ENCODE results near the gene TNFRSF6B.

The TNFRSF6B gene

GRCh38 chr20:63737945-63738686, 41.7 kb downstream of the TNFRSF6B start:
- H3K9me3 ChIP-seq (ENCODE audit: insufficient read depth, low read depth, low read length): no peaks in the 10 kb centered on the region
- WGBS: 56% methylated on average over 43 of the region's 43 CpGs
- peaks cover 13% of the 10 kb centered on the region for H3K27me3 ChIP-seq (ENCODE audit: insufficient read depth, low read length)
- peaks cover 36% of the 10 kb centered on the region for H3K36me3 ChIP-seq (ENCODE audit: insufficient read depth, low read length)
- H3K27ac ChIP-seq (ENCODE audit: low read depth, low read length): no peak overlapping the region; the same call in 1 of the 2 replicates
- peaks cover 18% of the 10 kb centered on the region for H3K4me1 ChIP-seq (ENCODE audit: insufficient read depth, low read length)
- H3K9ac ChIP-seq (ENCODE audit: low read depth, low read length): no peak overlapping the region
- peak overlapping the region; percentile 55 for H3K4me3 ChIP-seq (ENCODE audit: low read length)

DNA sequence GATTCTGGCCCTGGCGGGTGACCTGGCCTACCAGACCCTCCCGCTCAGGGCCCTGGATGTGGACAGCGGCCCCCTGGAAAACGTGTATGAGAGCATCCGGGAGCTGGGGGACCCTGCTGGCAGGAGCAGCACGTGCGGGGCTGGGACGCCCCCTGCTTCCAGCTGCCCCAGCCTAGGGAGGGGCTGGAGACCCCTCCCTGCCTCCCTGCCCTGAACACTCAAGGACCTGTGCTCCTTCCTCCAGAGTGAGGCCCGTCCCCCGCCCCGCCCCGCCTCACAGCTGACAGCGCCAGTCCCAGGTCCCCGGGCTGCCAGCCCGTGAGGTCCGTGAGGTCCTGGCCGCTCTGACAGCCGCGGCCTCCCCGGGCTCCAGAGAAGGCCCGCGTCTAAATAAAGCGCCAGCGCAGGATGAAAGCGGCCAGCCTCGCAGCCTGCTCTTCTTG, 42.3 kb downstream of the TNFRSF6B start:
- no peak overlapping the region; the same call in 1 of the 2 replicates for H3K27ac ChIP-seq (ENCODE audit: low read depth, low read length)
- peaks cover 18% of the 10 kb centered on the region for H3K4me1 ChIP-seq (ENCODE audit: insufficient read depth, low read length)
- 15% methylated on average over 26 of the region's 26 CpGs for WGBS
- no peak overlapping the region for H3K9ac ChIP-seq (ENCODE audit: low read depth, low read length)
- peaks cover 13% of the 10 kb centered on the region for H3K27me3 ChIP-seq (ENCODE audit: insufficient read depth, low read length)
- peaks cover 36% of the 10 kb centered on the region for H3K36me3 ChIP-seq (ENCODE audit: insufficient read depth, low read length)
- peak overlapping the region; percentile 55 for H3K4me3 ChIP-seq (ENCODE audit: low read length)
- no peaks in the 10 kb centered on the region for H3K9me3 ChIP-seq (ENCODE audit: insufficient read depth, low read depth, low read length)

DNA sequence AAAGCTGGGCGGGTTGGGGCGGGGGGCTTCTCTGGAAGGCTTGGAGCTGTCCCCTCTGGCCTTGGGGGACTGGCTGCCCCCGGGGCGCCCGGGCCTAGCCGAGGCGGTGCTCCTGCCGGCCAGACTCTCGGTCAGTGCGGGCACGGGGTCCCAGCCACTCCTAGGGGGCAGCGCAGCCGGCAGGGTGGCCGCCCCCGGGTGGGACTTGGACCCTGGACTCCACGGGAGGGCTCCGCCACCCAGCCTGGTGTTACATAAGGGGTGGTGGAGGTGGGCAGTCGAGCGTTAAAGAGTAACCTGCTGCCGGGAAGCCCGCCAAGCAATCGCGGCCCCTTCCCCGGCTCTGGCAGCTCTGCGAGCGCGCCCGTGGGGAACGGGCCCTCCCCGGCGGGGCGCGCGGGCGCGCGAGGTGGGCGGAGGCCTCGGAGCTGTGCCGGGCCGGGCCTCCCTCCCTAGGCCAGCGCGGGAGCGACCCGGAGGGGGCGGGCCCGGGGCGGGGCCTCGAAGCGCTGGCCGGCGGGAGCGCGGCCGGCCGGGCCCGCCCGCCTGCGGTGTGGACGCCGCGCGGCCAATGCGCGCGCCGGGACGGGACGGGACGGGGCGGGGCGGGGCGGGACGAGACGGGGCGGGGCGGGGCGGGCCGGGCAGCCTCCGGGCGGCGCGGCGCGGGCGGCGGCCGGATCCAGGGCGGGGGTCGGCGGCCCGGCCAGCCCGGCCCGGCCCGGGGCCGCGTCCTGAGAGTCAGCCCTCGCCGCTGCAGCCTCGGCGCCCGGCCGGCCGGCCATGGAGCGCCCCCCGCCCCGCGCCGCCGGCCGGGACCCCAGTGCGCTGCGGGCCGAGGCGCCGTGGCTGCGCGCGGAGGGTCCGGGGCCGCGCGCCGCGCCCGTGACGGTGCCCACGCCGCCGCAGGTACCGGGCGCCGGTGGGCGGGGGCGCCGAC, 42.9 kb downstream of the TNFRSF6B start, which contains the start of gene SLC2A4RG:
TSS of gene SLC2A4RG (plus strand) at position 647 of the 940 bp plus-strand sequence. CDS start at position 784, 137 bp downstream.
- Histone ChIP-seq H3K9ac (ENCODE audit: low read depth, low read length) (peak within 1 kb of the TSS; percentile 82), H3K27ac (ENCODE audit: low read depth, low read length) (peak within 1 kb of the TSS; percentile 81), H3K4me3 (ENCODE audit: low read length) (peak within 1 kb of the TSS; percentile 87), H3K27me3 (ENCODE audit: insufficient read depth, low read length) (peaks cover 13% of the 10 kb centered on the region), H3K4me1 (ENCODE audit: insufficient read depth, low read length) (peaks cover 18% of the 10 kb centered on the region), H3K9me3 (ENCODE audit: insufficient read depth, low read depth, low read length) (no peaks in the 10 kb centered on the region), H3K36me3 (ENCODE audit: insufficient read depth, low read length) (peaks cover 39% of the 10 kb centered on the region)
- 1% methylated on average over 136 of the region's 136 CpGs for WGBS

DNA sequence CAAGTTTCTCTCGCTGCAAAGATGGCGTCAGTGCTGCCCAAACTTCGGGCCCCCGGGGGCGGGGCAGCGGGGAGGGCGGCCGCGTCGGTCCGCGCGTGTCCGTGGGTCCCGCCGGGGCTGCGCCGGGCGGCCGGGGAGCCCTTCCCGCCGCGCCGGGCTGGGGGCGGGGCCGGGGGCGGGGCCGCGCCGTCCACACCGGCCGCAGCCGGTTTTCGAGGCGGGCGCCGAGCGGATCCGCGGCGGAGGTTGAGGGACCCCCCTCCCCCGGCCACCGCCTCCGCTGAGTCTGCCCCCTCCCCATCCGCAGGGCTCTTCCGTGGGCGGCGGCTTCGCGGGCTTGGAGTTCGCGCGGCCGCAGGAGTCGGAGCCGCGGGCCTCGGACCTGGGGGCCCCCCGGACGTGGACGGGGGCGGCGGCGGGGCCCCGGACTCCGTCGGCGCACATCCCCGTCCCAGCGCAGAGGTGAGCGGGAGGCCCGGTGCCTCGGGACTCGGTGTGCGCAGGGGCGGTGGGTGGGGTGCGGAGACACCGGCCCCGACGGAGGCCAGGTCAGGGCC, 43.7 kb downstream of the TNFRSF6B start:
- Histone ChIP-seq H3K4me3 (ENCODE audit: low read length) (peak overlapping the region; percentile 87), H3K9ac (ENCODE audit: low read depth, low read length) (peak overlapping the region; percentile 82), H3K27ac (ENCODE audit: low read depth, low read length) (peak overlapping the region; percentile 81), H3K36me3 (ENCODE audit: insufficient read depth, low read length) (peaks cover 32% of the 10 kb centered on the region), H3K27me3 (ENCODE audit: insufficient read depth, low read length) (peaks cover 13% of the 10 kb centered on the region), H3K4me1 (ENCODE audit: insufficient read depth, low read length) (peaks cover 18% of the 10 kb centered on the region), H3K9me3 (ENCODE audit: insufficient read depth, low read depth, low read length) (no peaks in the 10 kb centered on the region)
- 1% methylated on average over 80 of the region's 80 CpGs for WGBS

GRCh38 chr20:63740627-63741353, 44.3 kb downstream of the TNFRSF6B start:
- Histone ChIP-seq H3K36me3 (ENCODE audit: insufficient read depth, low read length) (peaks cover 26% of the 10 kb centered on the region), H3K27me3 (ENCODE audit: insufficient read depth, low read length) (peaks cover 13% of the 10 kb centered on the region), H3K4me1 (ENCODE audit: insufficient read depth, low read length) (peaks cover 18% of the 10 kb centered on the region), H3K9me3 (ENCODE audit: insufficient read depth, low read depth, low read length) (no peaks in the 10 kb centered on the region), H3K27ac (ENCODE audit: low read depth, low read length) (peak overlapping the region; percentile 81), H3K4me3 (ENCODE audit: low read length) (peak overlapping the region; percentile 87), H3K9ac (ENCODE audit: low read depth, low read length) (peak overlapping the region; percentile 82)
- 4% methylated on average over 29 of the region's 29 CpGs for WGBS

DNA sequence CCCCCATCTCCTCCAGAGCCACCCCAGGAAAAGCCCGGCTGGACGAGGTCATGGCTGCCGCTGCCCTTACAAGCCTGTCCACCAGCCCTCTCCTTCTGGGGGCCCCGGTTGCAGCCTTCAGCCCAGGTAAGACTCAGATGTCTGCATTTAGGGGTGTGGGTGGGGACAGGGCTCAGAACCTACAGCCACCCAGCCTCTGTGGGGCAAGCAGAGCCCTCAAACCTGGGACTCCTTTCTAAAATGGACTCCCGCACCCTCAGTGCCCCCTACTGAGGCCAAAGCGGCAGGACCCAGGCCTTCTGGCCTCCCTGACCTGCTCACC, 44.9 kb downstream of the TNFRSF6B start:
- Histone ChIP-seq H3K9ac (ENCODE audit: low read depth, low read length) (peak overlapping the region; percentile 82; the same call in 1 of the 2 replicates), H3K9me3 (ENCODE audit: insufficient read depth, low read depth, low read length) (no peaks in the 10 kb centered on the region), H3K4me3 (ENCODE audit: low read length) (peak overlapping the region; percentile 87), H3K27me3 (ENCODE audit: insufficient read depth, low read length) (peaks cover 13% of the 10 kb centered on the region), H3K4me1 (ENCODE audit: insufficient read depth, low read length) (peaks cover 18% of the 10 kb centered on the region), H3K27ac (ENCODE audit: low read depth, low read length) (peak overlapping the region; percentile 81), H3K36me3 (ENCODE audit: insufficient read depth, low read length) (peaks cover 24% of the 10 kb centered on the region)
- 42% methylated on average over 6 of the region's 6 CpGs for WGBS

- H3K27me3 ChIP-seq (ENCODE audit: insufficient read depth, low read length): peaks cover 12% of the 10 kb centered on the region
- peaks cover 17% of the 10 kb centered on the region for H3K4me1 ChIP-seq (ENCODE audit: insufficient read depth, low read length)
- H3K9ac ChIP-seq (ENCODE audit: low read depth, low read length): no peak overlapping the region
- peak overlapping the region; percentile 87; the same call in 1 of the 2 replicates for H3K4me3 ChIP-seq (ENCODE audit: low read length)
- 93% methylated on average over 30 of the region's 30 CpGs for WGBS
- H3K27ac ChIP-seq (ENCODE audit: low read depth, low read length): peak overlapping the region; percentile 81; the same call in 1 of the 2 replicates
- H3K36me3 ChIP-seq (ENCODE audit: insufficient read depth, low read length): peaks cover 21% of the 10 kb centered on the region
- H3K9me3 ChIP-seq (ENCODE audit: insufficient read depth, low read depth, low read length): no peaks in the 10 kb centered on the region
These were observed 45.4 kb downstream of the TNFRSF6B start for GRCh38 chr20:63741676-63742380.

- H3K27ac ChIP-seq (ENCODE audit: low read depth, low read length): no peak overlapping the region
- H3K9me3 ChIP-seq (ENCODE audit: insufficient read depth, low read depth, low read length): no peaks in the 10 kb centered on the region
- H3K9ac ChIP-seq (ENCODE audit: low read depth, low read length): no peak overlapping the region
- peaks cover 21% of the 10 kb centered on the region for H3K36me3 ChIP-seq (ENCODE audit: insufficient read depth, low read length)
- 92% methylated on average over 37 of the region's 37 CpGs for WGBS
- peaks cover 13% of the 10 kb centered on the region for H3K4me1 ChIP-seq (ENCODE audit: insufficient read depth, low read length)
- no peak overlapping the region for H3K4me3 ChIP-seq (ENCODE audit: low read length)
- H3K27me3 ChIP-seq (ENCODE audit: insufficient read depth, low read length): peaks cover 8% of the 10 kb centered on the region
These were observed 46.1 kb downstream of the TNFRSF6B start for GRCh38 chr20:63742381-63743024.

GRCh38 chr20:63743210-63743970, 46.9 kb downstream of the TNFRSF6B start:
- Histone ChIP-seq H3K9ac (ENCODE audit: low read depth, low read length) (no peak overlapping the region), H3K36me3 (ENCODE audit: insufficient read depth, low read length) (peaks cover 21% of the 10 kb centered on the region), H3K4me1 (ENCODE audit: insufficient read depth, low read length) (peaks cover 10% of the 10 kb centered on the region), H3K27ac (ENCODE audit: low read depth, low read length) (no peak overlapping the region), H3K27me3 (ENCODE audit: insufficient read depth, low read length) (peaks cover 3% of the 10 kb centered on the region; the same call in 1 of the 2 replicates), H3K4me3 (ENCODE audit: low read length) (no peak overlapping the region), H3K9me3 (ENCODE audit: insufficient read depth, low read depth, low read length) (no peaks in the 10 kb centered on the region)
- WGBS: 94% methylated on average over 31 of the region's 31 CpGs
